Measurements from ENCODE around the gene UNC93A.

UNC93A gene

DNA sequence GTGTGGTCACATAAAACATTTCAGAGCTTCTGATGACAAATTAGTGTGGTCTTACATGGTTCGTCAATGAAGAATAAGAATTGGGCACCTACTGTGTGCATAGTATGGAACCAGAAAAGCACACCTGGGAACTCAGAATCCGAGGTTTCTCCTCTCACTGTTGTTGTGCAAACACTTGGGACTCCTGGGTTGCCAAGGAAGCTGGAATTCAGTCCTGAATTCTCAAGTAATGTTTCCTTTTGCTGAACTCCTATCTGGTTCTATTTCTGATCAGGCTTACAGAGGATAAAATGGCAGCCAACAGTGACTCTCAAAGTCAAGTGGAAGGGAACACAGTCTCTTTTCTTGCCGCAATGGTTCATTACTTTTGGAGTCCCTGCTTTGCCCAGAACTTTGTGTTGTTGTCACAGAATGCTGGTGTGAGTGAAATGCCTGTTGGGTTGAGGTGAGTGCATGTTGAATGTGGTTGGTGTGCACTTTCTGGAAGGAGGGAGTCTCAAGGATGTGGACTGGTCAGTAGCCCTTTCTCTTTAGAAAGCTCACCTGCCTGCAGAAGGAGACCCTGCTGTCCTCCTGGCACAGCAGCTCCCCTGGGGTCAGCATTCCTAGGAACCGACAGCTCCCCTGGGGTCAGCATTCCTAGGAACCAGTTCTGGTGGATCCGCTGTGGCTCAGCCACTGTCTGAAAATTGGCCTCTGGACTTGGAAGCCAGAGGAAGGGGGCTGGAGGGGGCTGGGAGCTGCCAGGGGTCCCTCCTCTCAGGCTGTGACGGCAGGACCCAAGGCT is 1.4 kb downstream of the UNC93A start:
- H3K4me3 ChIP-seq (ENCODE audit: low read depth, low read length) = no peak overlapping the region
- TF ChIP-seq, protein P1, sequence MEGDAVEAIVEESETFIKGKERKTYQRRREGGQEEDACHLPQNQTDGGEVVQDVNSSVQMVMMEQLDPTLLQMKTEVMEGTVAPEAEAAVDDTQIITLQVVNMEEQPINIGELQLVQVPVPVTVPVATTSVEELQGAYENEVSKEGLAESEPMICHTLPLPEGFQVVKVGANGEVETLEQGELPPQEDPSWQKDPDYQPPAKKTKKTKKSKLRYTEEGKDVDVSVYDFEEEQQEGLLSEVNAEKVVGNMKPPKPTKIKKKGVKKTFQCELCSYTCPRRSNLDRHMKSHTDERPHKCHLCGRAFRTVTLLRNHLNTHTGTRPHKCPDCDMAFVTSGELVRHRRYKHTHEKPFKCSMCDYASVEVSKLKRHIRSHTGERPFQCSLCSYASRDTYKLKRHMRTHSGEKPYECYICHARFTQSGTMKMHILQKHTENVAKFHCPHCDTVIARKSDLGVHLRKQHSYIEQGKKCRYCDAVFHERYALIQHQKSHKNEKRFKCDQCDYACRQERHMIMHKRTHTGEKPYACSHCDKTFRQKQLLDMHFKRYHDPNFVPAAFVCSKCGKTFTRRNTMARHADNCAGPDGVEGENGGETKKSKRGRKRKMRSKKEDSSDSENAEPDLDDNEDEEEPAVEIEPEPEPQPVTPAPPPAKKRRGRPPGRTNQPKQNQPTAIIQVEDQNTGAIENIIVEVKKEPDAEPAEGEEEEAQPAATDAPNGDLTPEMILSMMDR (IDR thresholded peaks at IDR 0.05; ENCODE audit: low read depth, low read length) = no peak
- TF ChIP-seq MYC (IDR thresholded peaks at IDR 0.05; ENCODE audit: low read depth, low read length) (no peak), POLR2A (IDR thresholded peaks at IDR 0.05; ENCODE audit: extremely low read depth, insufficient read length) (no peak)
- TF ChIP-seq, protein P2, sequence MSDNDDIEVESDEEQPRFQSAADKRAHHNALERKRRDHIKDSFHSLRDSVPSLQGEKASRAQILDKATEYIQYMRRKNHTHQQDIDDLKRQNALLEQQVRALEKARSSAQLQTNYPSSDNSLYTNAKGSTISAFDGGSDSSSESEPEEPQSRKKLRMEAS (IDR thresholded peaks at IDR 0.05; ENCODE audit: low read depth, low read length) = no peak
- DNase-seq (ENCODE audit: low read depth) = no peak

DNA sequence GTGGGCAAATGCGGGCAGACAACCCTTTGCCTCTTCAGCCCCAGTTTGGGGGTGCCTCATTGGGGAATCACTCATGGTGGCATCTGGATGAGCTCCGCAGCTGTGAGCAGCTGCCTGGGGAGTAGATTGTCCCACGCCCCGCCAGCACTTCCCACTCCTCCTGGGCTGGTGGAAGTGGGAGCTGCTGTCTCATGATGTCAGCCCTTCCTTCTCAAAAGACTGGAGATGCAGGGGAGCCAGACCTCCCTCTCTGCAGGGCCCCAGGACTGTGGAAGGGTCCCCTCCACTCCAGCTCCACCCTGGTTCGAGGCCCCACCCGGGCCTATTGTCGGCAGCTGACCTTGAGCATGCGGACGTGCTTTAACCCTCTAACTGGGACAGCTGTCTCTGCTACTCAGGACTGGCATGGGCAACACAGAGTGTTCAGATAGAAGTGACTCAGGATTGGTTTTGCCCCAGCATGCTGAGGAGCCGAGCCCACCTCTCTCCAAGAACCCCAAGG is 2.0 kb downstream of the UNC93A start:
- TF ChIP-seq, protein P1 (IDR thresholded peaks at IDR 0.05; ENCODE audit: low read depth, low read length) = no peak
- TF ChIP-seq MYC (IDR thresholded peaks at IDR 0.05; ENCODE audit: low read depth, low read length) (no peak), POLR2A (IDR thresholded peaks at IDR 0.05; ENCODE audit: extremely low read depth, insufficient read length) (no peak)
- TF ChIP-seq, protein P2 (IDR thresholded peaks at IDR 0.05; ENCODE audit: low read depth, low read length) = no peak
- DNase-seq (ENCODE audit: low read depth) = no peak
- H3K4me3 ChIP-seq (ENCODE audit: low read depth, low read length) = no peak overlapping the region

DNA sequence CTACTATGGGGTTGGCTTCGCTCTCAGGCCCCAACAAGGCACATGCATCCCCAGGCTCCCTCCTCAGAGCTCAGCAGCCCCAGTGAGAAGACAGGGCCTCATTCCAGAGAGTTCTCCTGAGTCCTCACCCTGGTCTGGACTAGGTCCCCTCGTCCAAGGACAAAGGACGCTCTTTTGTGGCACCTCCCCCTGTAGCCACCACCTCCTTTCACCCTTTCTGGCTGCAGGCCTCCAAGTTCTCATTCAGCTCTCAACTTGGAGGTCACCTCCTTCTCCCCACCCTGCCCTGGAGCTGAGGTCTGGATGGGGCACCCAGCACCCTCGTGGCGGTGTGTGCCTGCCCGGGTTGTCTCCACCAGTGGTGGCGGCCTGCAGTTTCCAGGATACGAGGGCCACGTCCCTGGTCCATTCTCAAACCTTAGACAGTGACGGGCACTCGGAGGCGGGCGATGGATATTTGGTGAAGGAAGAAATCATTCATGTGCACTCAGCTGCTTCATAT is 2.5 kb downstream of the UNC93A start:
- no peak for DNase-seq (ENCODE audit: low read depth)
- no peak for TF ChIP-seq MYC (IDR thresholded peaks at IDR 0.05; ENCODE audit: low read depth, low read length)
- TF ChIP-seq, protein P1 (IDR thresholded peaks at IDR 0.05; ENCODE audit: low read depth, low read length) = no peak
- no peak for TF ChIP-seq POLR2A (IDR thresholded peaks at IDR 0.05; ENCODE audit: extremely low read depth, insufficient read length)
- TF ChIP-seq, protein P2 (IDR thresholded peaks at IDR 0.05; ENCODE audit: low read depth, low read length) = no peak
- H3K4me3 ChIP-seq (ENCODE audit: low read depth, low read length) = no peak overlapping the region

DNA sequence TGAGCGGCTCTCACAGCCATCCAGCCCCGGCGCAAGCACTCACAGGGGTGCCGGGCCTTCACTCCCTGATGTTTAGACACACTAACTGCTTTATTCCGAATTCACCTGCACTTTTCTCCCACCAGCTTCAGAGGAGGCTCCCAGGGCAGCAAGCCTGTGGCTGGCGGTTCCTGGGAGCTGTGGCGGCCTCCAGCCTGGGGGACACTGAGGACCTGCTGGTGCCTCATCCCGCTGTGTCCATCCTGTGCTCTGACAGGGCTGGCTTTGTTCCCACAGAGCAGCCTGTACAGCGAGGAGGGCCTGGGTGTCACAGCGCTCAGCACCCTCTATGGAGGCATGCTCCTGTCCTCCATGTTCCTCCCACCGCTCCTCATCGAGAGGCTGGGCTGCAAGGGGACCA is 3.1 kb downstream of the UNC93A start:
- no peak overlapping the region for H3K4me3 ChIP-seq (ENCODE audit: low read depth, low read length)
- DNase-seq (ENCODE audit: low read depth) = no peak
- TF ChIP-seq POLR2A (IDR thresholded peaks at IDR 0.05; ENCODE audit: extremely low read depth, insufficient read length) = no peak
- TF ChIP-seq, protein P2 (IDR thresholded peaks at IDR 0.05; ENCODE audit: low read depth, low read length) = no peak
- no peak for TF ChIP-seq MYC (IDR thresholded peaks at IDR 0.05; ENCODE audit: low read depth, low read length)
- TF ChIP-seq, protein P1 (IDR thresholded peaks at IDR 0.05; ENCODE audit: low read depth, low read length) = no peak

DNA sequence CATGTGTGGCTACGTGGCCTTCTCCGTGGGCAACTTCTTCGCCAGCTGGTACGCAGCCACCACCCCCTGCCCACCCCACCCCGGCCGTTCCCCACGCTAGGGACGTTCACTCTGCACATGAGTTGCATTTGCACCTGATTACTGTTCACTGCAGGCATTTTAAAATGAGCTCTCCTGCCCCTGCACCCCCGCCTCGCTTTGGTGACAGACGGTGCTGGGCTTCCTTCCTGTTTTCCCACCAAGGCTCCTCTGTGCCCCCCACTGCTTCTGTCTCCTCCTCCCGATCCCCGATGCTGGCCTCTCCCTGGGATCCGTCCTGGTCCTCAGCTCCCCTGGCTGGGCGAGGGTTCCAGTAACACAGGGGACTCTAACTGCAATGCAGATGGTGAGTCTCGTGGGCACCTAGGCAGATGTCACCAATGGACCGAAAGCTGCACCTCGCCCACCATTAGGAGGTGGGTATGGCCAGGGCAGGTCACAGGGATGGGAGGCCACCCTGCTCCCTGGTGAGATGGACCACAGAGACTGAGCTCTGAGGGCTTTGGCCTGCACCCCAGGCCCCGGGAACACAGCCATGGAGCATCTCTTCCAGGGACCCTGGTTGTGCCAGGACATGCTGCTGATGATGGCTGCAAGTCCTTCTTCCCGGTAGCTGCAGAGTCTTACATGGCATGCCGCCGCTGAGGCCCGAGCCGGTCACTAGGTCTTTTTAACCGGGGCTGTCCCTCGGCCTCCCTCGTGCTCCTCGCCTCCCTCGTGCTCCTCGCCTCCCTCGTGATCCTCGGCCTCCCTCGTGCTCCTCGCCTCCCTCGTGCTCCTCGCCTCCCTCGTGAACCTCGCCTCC is 3.8 kb downstream of the UNC93A start:
- DNase-seq (ENCODE audit: low read depth) = no peak
- TF ChIP-seq, protein P1 (IDR thresholded peaks at IDR 0.05; ENCODE audit: low read depth, low read length) = no peak
- no peak for TF ChIP-seq POLR2A (IDR thresholded peaks at IDR 0.05; ENCODE audit: extremely low read depth, insufficient read length)
- TF ChIP-seq MYC (IDR thresholded peaks at IDR 0.05; ENCODE audit: low read depth, low read length) = no peak
- TF ChIP-seq, protein P2 (IDR thresholded peaks at IDR 0.05; ENCODE audit: low read depth, low read length) = no peak
- H3K4me3 ChIP-seq (ENCODE audit: low read depth, low read length) = no peak overlapping the region

All from NB4 (cell line).